Measurements from ENCODE around the gene CERS6. TPM values are rescaled to one million over a fixed set of nuclear protein-coding genes. Genes with fewer than 3 reads are reported as not detected.
A peak's percentile ranks its signal among the peaks of the same experiment; 100 is the strongest.

The CERS6 gene
- total and polyA plus RNA-seq, 2 experiments from 2014 or later = 40.9 to 99.1 TPM

- Histone ChIP-seq H3K27ac (no peak overlapping the region), H3K4me3 (no peak overlapping the region), H3K4me2 (peak overlapping the region; percentile 82), H3K9me3 (ENCODE audit: low read depth) (no peaks in the 10 kb centered on the region), H3K27me3 (no peaks in the 10 kb centered on the region), H3K4me1 (ENCODE audit: insufficient read depth) (peaks cover 22% of the 10 kb centered on the region), H2AFZ (no peak overlapping the region), H3K79me2 (peaks cover 100% of the 10 kb centered on the region), H4K20me1 (ENCODE audit: insufficient read depth, poor library complexity, severe bottlenecking) (peaks cover 35% of the 10 kb centered on the region), H3K36me3 (replicated peaks; ENCODE audit: insufficient read depth, low read depth) (no peaks in the 10 kb centered on the region), H3K9me2 (replicated peaks; ENCODE audit: insufficient read depth) (no peaks in the 10 kb centered on the region)
- 92% methylated on average over 2 of the region's 2 CpGs for WGBS (ENCODE audit: low lambda C conversion rate, missing lambda C conversion rate)
- TF ChIP-seq EZH2phosphoT487 (IDR thresholded peaks at IDR 0.05; ENCODE audit: low read depth, severe bottlenecking, unreplicated experiment) (no peak), CTCF (IDR thresholded peaks at IDR 0.05; ENCODE audit: poor library complexity) (no peak), EZH2 (IDR thresholded peaks at IDR 0.05; ENCODE audit: borderline replicate concordance) (no peak)
- no peak for DNase-seq (ENCODE audit: low spot score)
These were observed 5.3 kb downstream of the CERS6 start for GRCh38 chr2:168461178-168461941.

- Histone ChIP-seq H3K9me3 (ENCODE audit: low read depth) (no peaks in the 10 kb centered on the region), H3K4me2 (no peak overlapping the region), H3K4me1 (ENCODE audit: insufficient read depth) (peaks cover 28% of the 10 kb centered on the region), H3K27ac (no peak overlapping the region), H4K20me1 (ENCODE audit: insufficient read depth, poor library complexity, severe bottlenecking) (peaks cover 33% of the 10 kb centered on the region), H3K9me2 (replicated peaks; ENCODE audit: insufficient read depth) (no peaks in the 10 kb centered on the region), H3K36me3 (replicated peaks; ENCODE audit: insufficient read depth, low read depth) (no peaks in the 10 kb centered on the region), H2AFZ (no peak overlapping the region), H3K4me3 (no peak overlapping the region), H3K79me2 (peaks cover 100% of the 10 kb centered on the region), H3K27me3 (no peaks in the 10 kb centered on the region)
- no peak for DNase-seq (ENCODE audit: low spot score)
- 93% methylated on average over 2 of the region's 2 CpGs for WGBS (ENCODE audit: low lambda C conversion rate, missing lambda C conversion rate)
- TF ChIP-seq EZH2 (IDR thresholded peaks at IDR 0.05; ENCODE audit: borderline replicate concordance) (no peak), EZH2phosphoT487 (IDR thresholded peaks at IDR 0.05; ENCODE audit: low read depth, severe bottlenecking, unreplicated experiment) (no peak), CTCF (IDR thresholded peaks at IDR 0.05; ENCODE audit: poor library complexity) (no peak)
These were observed 5.9 kb downstream of the CERS6 start for GRCh38 chr2:168461942-168462331.

DNA sequence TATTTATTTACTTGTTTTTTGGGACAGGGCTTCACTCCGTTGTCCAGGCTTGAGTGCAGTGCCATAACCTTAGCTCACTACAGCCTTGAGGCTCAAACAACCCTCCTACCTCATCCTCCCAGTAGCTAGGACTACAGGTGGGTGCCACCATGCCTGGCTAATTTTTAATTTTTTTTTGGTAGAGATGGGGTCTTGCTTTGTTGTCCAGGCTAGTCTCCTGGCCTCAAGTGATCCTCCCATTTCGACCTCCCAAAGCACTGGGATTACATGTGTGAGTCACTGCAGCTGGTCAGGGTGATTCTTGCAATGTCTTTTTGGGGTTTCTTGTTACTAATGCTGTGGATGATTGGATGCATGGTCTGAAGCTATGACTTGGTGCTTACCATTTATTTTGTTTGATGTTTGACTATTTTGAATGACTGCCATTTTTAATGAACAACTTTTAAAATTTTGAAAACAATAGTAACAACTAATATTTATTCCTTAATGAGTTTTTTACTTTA is 6.5 kb downstream of the CERS6 start:
- 97% methylated on average over 2 of the region's 2 CpGs for WGBS (ENCODE audit: low lambda C conversion rate, missing lambda C conversion rate)
- H3K4me1 ChIP-seq (ENCODE audit: insufficient read depth) = peaks cover 34% of the 10 kb centered on the region
- no peaks in the 10 kb centered on the region for H3K9me2 ChIP-seq (replicated peaks; ENCODE audit: insufficient read depth)
- H3K27me3 ChIP-seq = no peaks in the 10 kb centered on the region
- H3K79me2 ChIP-seq = peaks cover 100% of the 10 kb centered on the region
- H3K36me3 ChIP-seq (replicated peaks; ENCODE audit: insufficient read depth, low read depth) = no peaks in the 10 kb centered on the region
- H2AFZ ChIP-seq = no peak overlapping the region
- no peak overlapping the region for H3K4me3 ChIP-seq
- H3K27ac ChIP-seq = no peak overlapping the region
- no peaks in the 10 kb centered on the region for H3K9me3 ChIP-seq (ENCODE audit: low read depth)
- H3K4me2 ChIP-seq = no peak overlapping the region
- no peak for DNase-seq (ENCODE audit: low spot score)
- H4K20me1 ChIP-seq (ENCODE audit: insufficient read depth, poor library complexity, severe bottlenecking) = peaks cover 34% of the 10 kb centered on the region
- TF ChIP-seq EZH2phosphoT487 (IDR thresholded peaks at IDR 0.05; ENCODE audit: low read depth, severe bottlenecking, unreplicated experiment) (no peak), CTCF (IDR thresholded peaks at IDR 0.05; ENCODE audit: poor library complexity) (no peak), EZH2 (IDR thresholded peaks at IDR 0.05; ENCODE audit: borderline replicate concordance) (no peak)
